ENCODE results near the gene AMPD3. TPM values are rescaled to one million over a fixed set of nuclear protein-coding genes. Genes with fewer than 3 reads are reported as not detected.

The AMPD3 gene
- total and polyA plus RNA-seq, 5 donors from 2014 or later = 6.4 to 19.7 (median 7.9) TPM

DNA sequence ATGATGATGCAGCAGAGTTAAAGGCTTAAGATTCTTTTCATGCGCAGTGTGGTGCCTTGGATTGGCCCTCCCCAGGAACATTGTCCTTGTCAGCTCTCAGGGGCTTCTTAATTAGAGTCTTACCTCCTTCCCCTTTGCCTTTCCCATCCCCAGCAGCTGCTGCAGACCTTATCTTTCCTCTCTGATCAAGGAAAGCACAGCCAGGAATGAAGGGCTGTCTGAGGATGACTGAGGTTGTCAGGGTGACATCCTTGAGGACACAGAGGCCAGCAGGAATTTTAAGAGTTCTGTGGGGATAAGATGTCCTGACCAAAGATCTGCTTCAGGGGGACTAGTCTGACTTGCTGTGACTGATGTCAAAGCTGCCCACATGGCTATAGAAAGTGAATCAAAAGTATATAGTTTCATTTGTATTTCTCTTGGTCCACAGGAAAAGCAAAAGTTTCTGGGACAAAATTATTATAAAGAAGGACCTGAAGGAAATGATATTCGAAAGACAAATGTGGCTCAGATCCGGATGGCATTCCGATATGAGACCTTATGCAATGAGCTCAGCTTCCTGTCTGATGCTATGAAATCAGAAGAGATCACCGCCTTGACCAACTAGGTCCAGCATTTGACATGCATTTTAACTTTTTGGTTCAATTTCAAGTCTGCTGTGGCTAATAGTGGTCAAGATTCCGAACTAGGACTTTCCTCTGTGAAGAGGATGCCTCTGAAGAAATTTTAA lies 50.4 kb downstream of the AMPD3 start:
- Mint-ChIP-seq H3K27ac (peak overlapping the region in 1 of 3 donors; percentile 50), H3K27me3 (no peaks in the 10 kb centered on the region), H3K4me1 (peaks cover 0 to 2% (median 0%) of the 10 kb centered on the region in 4 donors), H3K36me3 (peaks cover 30% of the 10 kb centered on the region), H3K9me3 (no peaks in the 10 kb centered on the region), H3K4me3 (no peak overlapping the region)
- no peaks in the 10 kb centered on the region for H3K27me3 ChIP-seq (ENCODE audit: control insufficient read depth, insufficient read depth, low read length)
- no peak overlapping the region for H3K27ac ChIP-seq (ENCODE audit: insufficient read depth, low read length, poor library complexity, severe bottlenecking)
- no peak for DNase-seq
- H3K36me3 ChIP-seq (ENCODE audit: control insufficient read depth, insufficient read depth, low read length) = peaks cover 57% of the 10 kb centered on the region
- no peak overlapping the region for H3K4me3 ChIP-seq (ENCODE audit: low read depth, low read length)
- no peak for ATAC-seq (ENCODE audit: low read depth in 2 of 2)
- H3K9me3 ChIP-seq (ENCODE audit: control insufficient read depth in 2 of 2, low read length in 2 of 2) = no peaks in the 10 kb centered on the region
- no peaks in the 10 kb centered on the region for H3K4me1 ChIP-seq (ENCODE audit: control insufficient read depth, insufficient read depth, low read length, poor library complexity, severe bottlenecking)

DNA sequence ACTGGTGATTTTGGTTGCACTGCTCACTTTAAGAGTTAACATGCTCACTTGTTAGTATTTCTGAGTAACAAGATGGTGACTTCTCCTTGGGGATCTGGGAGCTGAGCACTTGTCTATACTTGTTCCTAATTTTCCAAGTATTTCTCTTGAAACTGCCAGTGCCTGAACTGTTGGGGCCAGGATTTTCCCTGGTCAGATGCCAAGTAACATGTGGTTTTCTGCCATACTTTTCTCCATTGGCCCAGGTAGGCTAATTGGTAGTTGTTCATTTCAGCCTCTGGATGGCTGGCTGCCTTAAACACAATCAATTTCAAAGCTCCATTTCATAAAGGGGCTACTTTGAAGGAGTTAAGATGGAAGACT lies 50.9 kb downstream of the AMPD3 start:
- H3K36me3 ChIP-seq (ENCODE audit: control insufficient read depth, insufficient read depth, low read length) = peaks cover 55% of the 10 kb centered on the region
- H3K36me3 Mint-ChIP-seq = peaks cover 34% of the 10 kb centered on the region
- no peaks in the 10 kb centered on the region for H3K9me3 Mint-ChIP-seq

DNA sequence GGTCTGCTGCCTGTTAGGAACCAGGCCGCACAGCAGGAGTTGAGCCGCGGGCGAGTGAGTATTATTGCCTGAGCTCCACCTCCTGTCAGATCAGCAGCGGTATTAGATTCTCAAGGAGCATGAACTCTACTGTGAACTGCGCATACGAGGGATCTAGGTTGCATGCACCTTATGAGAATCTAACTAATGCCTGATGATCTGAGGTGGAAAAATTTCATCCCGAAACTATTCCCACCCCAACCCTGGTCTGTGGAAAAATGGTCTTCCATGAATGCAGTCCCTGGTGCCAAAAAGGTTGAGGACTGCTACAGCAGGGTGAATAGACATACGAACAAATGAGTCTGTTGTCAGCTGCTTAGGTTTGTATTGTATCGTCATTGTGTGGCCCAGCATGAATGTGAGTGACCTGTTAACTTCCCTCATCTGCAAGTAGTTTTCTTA lies 56.1 kb downstream of the AMPD3 start:
- no peaks in the 10 kb centered on the region for H3K9me3 Mint-ChIP-seq
- H3K4me3 Mint-ChIP-seq = no peak overlapping the region
- peak overlapping the region in 1 of 3 donors; percentile 15 for H3K27ac Mint-ChIP-seq
- no peaks in the 10 kb centered on the region for H3K9me3 ChIP-seq (ENCODE audit: control insufficient read depth in 2 of 2, low read length in 2 of 2)
- H3K36me3 ChIP-seq (ENCODE audit: control insufficient read depth, insufficient read depth, low read length) = peaks cover 38% of the 10 kb centered on the region
- H3K4me1 ChIP-seq (ENCODE audit: control insufficient read depth, insufficient read depth, low read length, poor library complexity, severe bottlenecking) = no peaks in the 10 kb centered on the region
- H3K4me3 ChIP-seq (ENCODE audit: low read depth, low read length) = no peak overlapping the region
- ATAC-seq (ENCODE audit: low read depth in 2 of 2) (no peak), DNase-seq (no peak)
- H3K27me3 Mint-ChIP-seq = no peaks in the 10 kb centered on the region
- peaks cover 0 to 9% (median 5%) of the 10 kb centered on the region in 4 donors for H3K4me1 Mint-ChIP-seq
- H3K27ac ChIP-seq (ENCODE audit: insufficient read depth, low read length, poor library complexity, severe bottlenecking) = no peak overlapping the region
- no peaks in the 10 kb centered on the region for H3K27me3 ChIP-seq (ENCODE audit: control insufficient read depth, insufficient read depth, low read length)
- peaks cover 14% of the 10 kb centered on the region for H3K36me3 Mint-ChIP-seq

More for the DNA sequence above, 50.9 kb downstream of the AMPD3 start:
- no peaks in the 10 kb centered on the region for H3K4me1 ChIP-seq (ENCODE audit: control insufficient read depth, insufficient read depth, low read length, poor library complexity, severe bottlenecking)
- H3K4me1 Mint-ChIP-seq = peaks cover 0 to 4% (median 0%) of the 10 kb centered on the region in 4 donors
- no peak overlapping the region for H3K4me3 Mint-ChIP-seq
- no peak overlapping the region for H3K27ac ChIP-seq (ENCODE audit: insufficient read depth, low read length, poor library complexity, severe bottlenecking)
- H3K27me3 ChIP-seq (ENCODE audit: control insufficient read depth, insufficient read depth, low read length) = no peaks in the 10 kb centered on the region
- no peak overlapping the region for H3K4me3 ChIP-seq (ENCODE audit: low read depth, low read length)
- ATAC-seq (ENCODE audit: low read depth in 2 of 2) = no peak
- H3K27ac Mint-ChIP-seq = no peak overlapping the region
- H3K9me3 ChIP-seq (ENCODE audit: control insufficient read depth in 2 of 2, low read length in 2 of 2) = no peaks in the 10 kb centered on the region
- no peak for DNase-seq
- H3K27me3 Mint-ChIP-seq = no peaks in the 10 kb centered on the region

DNA sequence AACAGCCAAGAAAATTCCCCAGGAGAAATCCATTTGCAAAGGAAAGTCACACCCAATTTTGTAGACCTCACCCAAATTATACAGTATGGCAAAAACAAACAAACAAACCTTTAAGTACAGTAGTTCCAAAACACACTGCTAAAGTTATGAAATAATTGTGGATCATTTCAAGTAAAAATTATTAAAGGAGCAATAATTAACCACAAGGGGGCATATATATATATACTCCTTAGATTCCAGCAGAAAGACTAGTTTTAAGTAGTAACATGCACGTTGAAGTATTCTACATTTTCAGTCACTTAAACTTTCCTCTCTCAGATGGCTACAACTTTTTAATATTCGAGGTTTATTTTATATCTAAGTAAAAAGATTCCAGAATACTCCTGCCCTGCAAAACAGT lies 59.1 kb downstream of the AMPD3 start:
- peak overlapping the region in 1 of 3 donors; percentile 11 for H3K27ac Mint-ChIP-seq
- no peak overlapping the region for H3K4me3 ChIP-seq (ENCODE audit: low read depth, low read length)

DNA sequence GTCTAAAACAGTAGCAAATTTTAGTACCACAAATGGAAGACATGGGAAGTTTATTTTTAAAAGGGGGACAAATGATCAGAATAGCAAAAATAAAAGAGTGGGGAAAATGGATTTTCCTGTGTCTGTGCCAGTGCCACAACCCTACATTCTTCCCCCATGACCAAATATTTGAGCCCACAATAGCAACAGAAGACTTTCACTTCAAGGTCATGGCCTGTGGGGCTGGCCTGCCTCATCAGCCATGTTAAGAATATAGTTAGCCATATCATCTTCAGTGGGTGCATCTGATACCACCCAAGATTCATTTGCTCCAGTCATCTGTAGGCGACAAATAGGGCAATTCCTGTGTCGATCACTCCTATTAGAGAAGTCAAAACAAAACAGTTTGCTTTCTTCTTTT lies 59.6 kb downstream of the AMPD3 start:
- no peak for ATAC-seq (ENCODE audit: low read depth in 2 of 2)
- H3K27ac Mint-ChIP-seq = no peak overlapping the region
- H3K4me1 Mint-ChIP-seq = peaks cover 0 to 20% (median 8%) of the 10 kb centered on the region in 4 donors
- no peak overlapping the region for H3K4me3 Mint-ChIP-seq
- H3K36me3 Mint-ChIP-seq = peaks cover 20% of the 10 kb centered on the region
- no peaks in the 10 kb centered on the region for H3K27me3 ChIP-seq (ENCODE audit: control insufficient read depth, insufficient read depth, low read length)
- DNase-seq = no peak
- no peaks in the 10 kb centered on the region for H3K27me3 Mint-ChIP-seq
- no peaks in the 10 kb centered on the region for H3K9me3 Mint-ChIP-seq
- H3K36me3 ChIP-seq (ENCODE audit: control insufficient read depth, insufficient read depth, low read length) = peaks cover 37% of the 10 kb centered on the region
- H3K9me3 ChIP-seq (ENCODE audit: control insufficient read depth in 2 of 2, low read length in 2 of 2) = no peaks in the 10 kb centered on the region
- no peak overlapping the region for H3K27ac ChIP-seq (ENCODE audit: insufficient read depth, low read length, poor library complexity, severe bottlenecking)
- no peak overlapping the region for H3K4me3 ChIP-seq (ENCODE audit: low read depth, low read length)
- no peaks in the 10 kb centered on the region for H3K4me1 ChIP-seq (ENCODE audit: control insufficient read depth, insufficient read depth, low read length, poor library complexity, severe bottlenecking)

More for the DNA sequence above, 59.1 kb downstream of the AMPD3 start:
- Histone ChIP-seq H3K4me1 (ENCODE audit: control insufficient read depth, insufficient read depth, low read length, poor library complexity, severe bottlenecking) (no peaks in the 10 kb centered on the region), H3K36me3 (ENCODE audit: control insufficient read depth, insufficient read depth, low read length) (peaks cover 32% of the 10 kb centered on the region), H3K27ac (ENCODE audit: insufficient read depth, low read length, poor library complexity, severe bottlenecking) (no peak overlapping the region), H3K27me3 (ENCODE audit: control insufficient read depth, insufficient read depth, low read length) (no peaks in the 10 kb centered on the region), H3K9me3 (ENCODE audit: control insufficient read depth in 2 of 2, low read length in 2 of 2) (no peaks in the 10 kb centered on the region)
- peaks cover 16% of the 10 kb centered on the region for H3K36me3 Mint-ChIP-seq
- ATAC-seq (ENCODE audit: low read depth in 2 of 2) (no peak), DNase-seq (no peak)
- no peaks in the 10 kb centered on the region for H3K9me3 Mint-ChIP-seq
- no peaks in the 10 kb centered on the region for H3K27me3 Mint-ChIP-seq
- peaks cover 0 to 20% (median 8%) of the 10 kb centered on the region in 4 donors for H3K4me1 Mint-ChIP-seq
- no peak overlapping the region for H3K4me3 Mint-ChIP-seq

DNA sequence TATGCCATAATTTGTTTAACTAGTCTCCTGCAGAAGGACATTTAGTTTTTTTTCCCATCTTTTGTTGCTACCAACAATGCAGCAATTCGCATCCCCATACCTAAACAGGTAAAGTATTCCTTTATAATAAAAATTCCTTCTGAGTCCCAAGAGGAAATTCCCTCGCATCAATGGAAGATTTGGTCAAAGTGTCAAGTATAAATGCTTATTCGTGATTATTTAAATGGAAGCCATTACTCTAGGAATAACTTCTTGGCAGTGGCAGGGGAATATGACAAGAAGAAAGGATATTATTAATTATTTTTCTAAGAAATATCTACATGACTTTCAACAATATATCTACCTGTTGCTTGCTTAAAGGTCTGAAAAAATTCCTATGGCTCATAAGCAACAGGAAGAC lies 60.4 kb downstream of the AMPD3 start:
- Mint-ChIP-seq H3K27ac (no peak overlapping the region), H3K4me3 (no peak overlapping the region), H3K36me3 (peaks cover 21% of the 10 kb centered on the region), H3K4me1 (peaks cover 0 to 20% (median 8%) of the 10 kb centered on the region in 4 donors), H3K9me3 (no peaks in the 10 kb centered on the region), H3K27me3 (no peaks in the 10 kb centered on the region)
- H3K27me3 ChIP-seq (ENCODE audit: control insufficient read depth, insufficient read depth, low read length) = no peaks in the 10 kb centered on the region
- H3K36me3 ChIP-seq (ENCODE audit: control insufficient read depth, insufficient read depth, low read length) = peaks cover 39% of the 10 kb centered on the region
- no peaks in the 10 kb centered on the region for H3K9me3 ChIP-seq (ENCODE audit: control insufficient read depth in 2 of 2, low read length in 2 of 2)
- H3K4me3 ChIP-seq (ENCODE audit: low read depth, low read length) = no peak overlapping the region
- ATAC-seq (ENCODE audit: low read depth in 2 of 2) (no peak), DNase-seq (no peak)
- no peaks in the 10 kb centered on the region for H3K4me1 ChIP-seq (ENCODE audit: control insufficient read depth, insufficient read depth, low read length, poor library complexity, severe bottlenecking)
- no peak overlapping the region for H3K27ac ChIP-seq (ENCODE audit: insufficient read depth, low read length, poor library complexity, severe bottlenecking)

DNA sequence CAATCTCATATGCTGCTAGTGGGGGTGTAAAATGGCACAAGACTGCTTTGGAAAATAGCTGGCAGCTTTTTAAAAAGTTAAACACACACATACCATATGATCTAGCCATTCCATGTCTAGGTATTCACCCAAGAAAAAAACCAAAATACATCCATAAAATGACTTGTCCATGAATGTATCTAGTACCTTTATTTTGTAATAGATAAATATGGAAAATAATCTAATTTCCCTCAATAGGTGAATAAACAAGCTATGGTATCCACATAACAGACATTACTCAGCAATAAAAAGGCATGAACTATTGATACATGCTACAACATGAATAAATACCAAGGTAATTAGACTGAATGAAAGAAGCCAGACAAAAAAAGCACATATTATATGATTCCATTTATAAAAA lies 63.1 kb downstream of the AMPD3 start:
- Mint-ChIP-seq H3K27ac (no peak overlapping the region), H3K4me3 (no peak overlapping the region), H3K36me3 (peaks cover 23% of the 10 kb centered on the region), H3K4me1 (peaks cover 0 to 20% (median 7%) of the 10 kb centered on the region in 4 donors), H3K9me3 (no peaks in the 10 kb centered on the region), H3K27me3 (no peaks in the 10 kb centered on the region)
- Histone ChIP-seq H3K36me3 (ENCODE audit: control insufficient read depth, insufficient read depth, low read length) (peaks cover 52% of the 10 kb centered on the region), H3K4me1 (ENCODE audit: control insufficient read depth, insufficient read depth, low read length, poor library complexity, severe bottlenecking) (no peaks in the 10 kb centered on the region), H3K4me3 (ENCODE audit: low read depth, low read length) (no peak overlapping the region), H3K27ac (ENCODE audit: insufficient read depth, low read length, poor library complexity, severe bottlenecking) (no peak overlapping the region), H3K9me3 (ENCODE audit: control insufficient read depth in 2 of 2, low read length in 2 of 2) (no peaks in the 10 kb centered on the region), H3K27me3 (ENCODE audit: control insufficient read depth, insufficient read depth, low read length) (no peaks in the 10 kb centered on the region)
- no peak for ATAC-seq (ENCODE audit: low read depth in 2 of 2)
- DNase-seq = no peak

DNA sequence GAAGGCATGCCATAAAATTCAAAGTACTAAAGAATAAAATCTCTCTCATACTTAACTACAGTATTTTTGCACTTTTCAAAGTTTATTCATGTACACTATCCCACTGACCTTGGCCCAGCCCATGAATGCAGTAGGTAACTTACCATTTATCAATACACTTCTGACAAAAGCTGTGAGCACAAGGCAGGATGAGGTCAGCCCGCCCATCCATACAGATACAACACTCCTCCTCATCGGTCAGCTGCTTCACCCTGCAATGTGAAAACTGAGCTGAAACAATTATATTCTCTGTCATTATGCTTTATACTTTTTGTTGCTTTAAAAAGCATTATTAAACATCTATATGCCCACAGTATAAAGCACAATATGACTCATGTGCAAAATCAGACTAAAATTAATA lies 63.8 kb downstream of the AMPD3 start:
- ATAC-seq (ENCODE audit: low read depth in 2 of 2) = no peak
- Mint-ChIP-seq H3K4me1 (peaks cover 0 to 20% (median 8%) of the 10 kb centered on the region in 4 donors), H3K9me3 (no peaks in the 10 kb centered on the region), H3K27ac (peak overlapping the region in 1 of 3 donors; percentile 24), H3K27me3 (no peaks in the 10 kb centered on the region), H3K4me3 (no peak overlapping the region), H3K36me3 (peaks cover 27% of the 10 kb centered on the region)
- Histone ChIP-seq H3K27ac (ENCODE audit: insufficient read depth, low read length, poor library complexity, severe bottlenecking) (no peak overlapping the region), H3K4me3 (ENCODE audit: low read depth, low read length) (no peak overlapping the region), H3K27me3 (ENCODE audit: control insufficient read depth, insufficient read depth, low read length) (no peaks in the 10 kb centered on the region), H3K9me3 (ENCODE audit: control insufficient read depth in 2 of 2, low read length in 2 of 2) (no peaks in the 10 kb centered on the region), H3K36me3 (ENCODE audit: control insufficient read depth, insufficient read depth, low read length) (peaks cover 56% of the 10 kb centered on the region), H3K4me1 (ENCODE audit: control insufficient read depth, insufficient read depth, low read length, poor library complexity, severe bottlenecking) (no peaks in the 10 kb centered on the region)
- no peak for DNase-seq

Measured in CD4-positive, CD25-positive, alpha-beta regulatory T cell (primary cell).